IPS-NIHi11 (cell line): Measurements from ENCODE around the gene MTA1.

Source experiments
- DNase-seq: peaks from one replicate; pipeline ENCODE4 v3.0.0; 2012; ENCODE audit warnings: mixed read lengths, low spot score

Gene MTA1

DNA sequence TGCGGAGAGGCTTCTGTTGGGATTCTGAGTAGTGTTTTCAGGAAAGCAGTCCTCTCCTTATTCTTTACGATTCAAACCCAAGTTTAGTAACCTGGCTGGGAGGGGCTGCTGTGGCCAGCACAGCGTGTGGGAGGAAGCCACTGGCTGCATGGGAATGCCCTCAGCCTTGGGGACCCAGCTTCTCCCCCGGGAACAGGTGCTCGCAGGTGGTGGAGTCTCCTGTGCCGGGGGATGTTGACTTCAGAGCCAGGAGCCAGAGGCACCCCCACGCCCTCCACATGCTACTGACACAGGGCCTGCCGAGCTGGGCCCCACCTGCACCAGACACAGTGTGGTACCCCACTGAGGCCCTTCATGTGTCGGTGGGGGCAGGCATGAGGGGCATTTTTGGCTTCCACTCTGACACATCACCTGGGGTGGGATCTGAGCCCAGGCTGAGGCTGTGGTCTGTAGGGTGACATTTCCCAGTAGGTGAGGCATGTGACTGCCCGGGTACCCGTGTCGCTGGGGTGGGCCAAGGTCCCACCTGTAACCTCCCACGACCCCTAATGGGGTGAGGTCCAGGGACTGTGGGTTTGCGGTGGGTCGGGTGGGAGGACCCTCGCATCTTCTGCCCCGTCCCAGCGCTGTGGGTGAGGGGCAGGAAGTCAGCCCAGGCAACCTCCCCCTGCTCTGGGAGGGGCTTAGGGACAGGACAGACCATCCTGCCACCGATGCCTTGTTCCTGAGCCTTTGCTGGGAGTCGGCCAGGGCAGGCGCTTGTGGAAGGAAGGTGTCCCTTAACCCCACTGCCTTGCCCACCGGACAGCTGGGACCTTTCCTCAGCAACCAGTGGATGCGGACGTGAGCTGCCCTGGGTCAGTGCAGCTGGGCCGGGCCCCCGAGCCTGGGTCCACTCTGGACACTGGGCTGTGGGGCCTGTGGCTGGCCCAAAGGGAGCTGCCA, 26.5 kb downstream of the MTA1 start:
- no peak for DNase-seq

DNA sequence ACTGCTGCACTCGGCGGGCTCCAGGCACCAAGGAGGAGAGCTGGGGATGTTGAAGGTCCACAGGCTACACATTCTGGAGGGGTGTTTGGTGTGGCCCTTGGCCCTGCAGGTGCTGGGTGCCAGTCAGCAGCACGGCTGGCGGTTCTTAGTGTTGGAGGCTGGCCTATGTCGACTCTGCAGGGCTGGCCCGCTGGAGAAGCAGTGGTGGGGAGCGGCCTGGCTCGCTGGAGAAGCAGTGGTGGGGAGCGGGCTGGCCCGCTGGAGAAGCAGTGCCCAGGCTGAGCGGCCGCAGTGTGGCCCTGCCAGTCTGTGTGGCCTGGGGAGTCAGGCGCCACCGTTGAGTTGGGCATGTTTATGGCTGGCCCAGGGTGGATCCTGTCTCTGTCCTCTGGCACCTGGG, 27.3 kb downstream of the MTA1 start:
- no peak for DNase-seq

DNA sequence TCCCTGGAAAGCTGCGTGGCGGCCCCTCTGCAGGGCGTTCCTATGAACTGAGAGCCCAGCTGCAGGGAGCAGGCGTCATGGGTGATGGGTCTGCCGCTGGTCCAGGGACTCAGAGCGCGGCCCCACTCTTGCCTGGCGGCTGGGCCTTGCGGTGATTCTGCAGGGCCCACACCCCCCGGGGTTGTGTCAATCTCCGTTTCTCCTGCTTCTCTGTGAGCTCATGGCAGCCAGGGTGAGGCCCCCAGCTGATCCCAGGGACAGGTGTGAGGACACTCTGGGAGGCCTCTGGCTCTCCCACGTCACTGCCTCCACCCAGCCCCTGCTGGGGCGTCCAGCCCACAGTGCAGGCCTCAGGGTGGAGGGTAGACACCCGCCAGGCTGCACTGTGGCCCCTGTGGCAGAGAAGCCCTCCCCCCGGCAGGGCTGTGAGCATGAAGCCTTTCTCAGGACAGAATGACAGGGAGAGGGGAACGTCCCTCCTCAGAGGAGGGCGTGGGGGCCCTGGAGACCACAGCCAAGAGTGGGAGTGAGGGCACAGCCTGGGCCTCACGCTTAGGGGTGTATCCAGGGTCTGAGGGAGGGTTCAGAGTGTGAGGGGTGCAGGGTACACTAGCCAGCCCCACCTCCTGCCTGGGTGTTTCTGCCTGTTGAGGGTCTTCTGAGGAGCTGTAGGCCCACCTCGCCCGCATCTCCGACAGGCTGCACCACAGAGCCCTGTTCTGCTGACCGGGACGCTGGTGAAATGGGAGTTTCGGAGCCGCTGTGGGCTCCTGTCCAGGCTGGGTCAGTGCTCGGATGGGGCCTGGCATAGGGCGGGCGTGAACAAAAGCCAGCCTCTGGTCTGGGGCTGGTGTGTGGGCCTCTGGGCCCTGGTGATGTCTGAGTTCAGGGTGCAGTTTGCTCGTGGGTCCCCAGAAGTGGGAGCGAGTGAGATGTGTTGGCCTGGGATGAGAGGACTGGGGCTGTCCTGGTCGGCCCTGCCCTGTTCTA, 28.3 kb downstream of the MTA1 start:
- no peak for DNase-seq

DNA sequence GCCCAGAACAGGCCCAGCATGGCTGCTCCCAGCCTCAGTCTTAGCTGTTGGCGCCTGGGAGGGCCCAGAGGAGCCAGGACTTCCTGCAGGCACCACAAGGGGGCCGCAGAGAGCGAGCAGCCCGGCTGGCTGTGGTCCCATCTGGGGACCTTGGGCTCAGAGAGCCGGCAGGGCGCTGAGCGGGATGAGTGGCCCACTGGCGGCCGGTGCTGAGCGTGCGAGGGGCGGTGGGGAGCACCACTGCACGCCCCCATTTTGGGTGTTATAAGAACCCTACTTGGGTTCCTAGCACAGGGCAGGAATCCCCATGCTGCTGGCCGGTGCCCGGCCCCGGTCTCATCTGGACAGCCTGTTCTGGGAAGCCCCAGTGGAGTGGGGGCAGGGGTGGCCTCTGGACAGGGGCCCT, 29.1 kb downstream of the MTA1 start:
- peak; percentile 96 for DNase-seq

DNA sequence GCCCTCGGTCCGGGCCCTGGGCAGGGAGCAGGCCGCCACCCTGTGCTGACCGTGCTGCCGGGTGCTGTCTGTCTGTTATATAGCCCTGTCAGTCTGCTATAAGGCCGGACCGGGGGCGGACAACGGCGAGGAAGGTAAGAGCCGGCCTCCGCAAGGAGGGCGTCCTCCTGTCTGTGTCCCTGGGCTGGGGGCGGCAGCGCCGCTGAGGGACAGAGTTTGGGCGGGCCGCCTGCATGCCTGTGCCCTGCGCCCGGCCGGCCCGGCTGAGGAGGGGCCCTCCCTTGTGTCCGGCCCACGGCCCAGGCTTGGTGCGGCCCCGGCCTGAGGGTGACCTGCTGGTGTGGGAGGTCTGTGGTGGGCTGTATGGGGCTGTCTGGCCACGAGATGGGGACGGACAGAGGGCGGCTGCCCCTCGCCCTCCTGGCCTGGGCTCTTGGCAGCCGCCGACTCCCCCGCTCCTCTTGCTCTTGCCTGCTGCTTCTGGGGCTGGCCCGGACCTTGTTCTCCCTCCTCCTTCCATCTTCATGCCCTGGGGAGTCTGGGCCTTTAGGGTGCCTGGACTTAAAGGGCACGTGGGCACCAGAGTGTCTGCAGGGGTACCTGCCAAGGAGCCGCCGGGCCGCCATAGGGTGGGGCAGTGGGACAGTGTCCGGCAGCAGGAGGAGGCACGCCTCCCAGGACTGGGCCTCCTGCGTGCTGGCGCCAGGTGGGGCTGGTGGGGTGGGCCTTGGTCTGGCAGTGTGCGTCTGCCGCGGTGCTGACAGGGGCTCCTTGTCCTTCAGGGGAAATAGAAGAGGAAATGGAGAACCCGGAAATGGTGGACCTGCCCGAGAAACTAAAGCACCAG, 29.9 kb downstream of the MTA1 start:
- no peak for DNase-seq

DNA sequence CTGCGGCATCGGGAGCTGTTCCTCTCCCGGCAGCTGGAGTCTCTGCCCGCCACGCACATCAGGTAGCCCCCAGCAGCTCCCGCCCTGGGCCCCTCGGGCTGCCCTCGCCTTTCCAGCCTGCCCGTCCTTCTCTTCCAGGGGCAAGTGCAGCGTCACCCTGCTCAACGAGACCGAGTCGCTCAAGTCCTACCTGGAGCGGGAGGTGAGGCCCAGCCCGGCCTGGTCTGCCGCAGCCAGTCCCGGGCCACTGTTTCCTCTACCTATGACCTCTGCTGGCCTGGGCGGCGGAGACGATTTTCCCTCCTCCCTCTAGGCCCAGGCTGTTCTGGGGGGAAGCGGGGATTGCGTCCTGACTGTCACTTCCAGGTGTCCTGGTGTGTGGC, 30.5 kb downstream of the MTA1 start:
- no peak for DNase-seq

DNA sequence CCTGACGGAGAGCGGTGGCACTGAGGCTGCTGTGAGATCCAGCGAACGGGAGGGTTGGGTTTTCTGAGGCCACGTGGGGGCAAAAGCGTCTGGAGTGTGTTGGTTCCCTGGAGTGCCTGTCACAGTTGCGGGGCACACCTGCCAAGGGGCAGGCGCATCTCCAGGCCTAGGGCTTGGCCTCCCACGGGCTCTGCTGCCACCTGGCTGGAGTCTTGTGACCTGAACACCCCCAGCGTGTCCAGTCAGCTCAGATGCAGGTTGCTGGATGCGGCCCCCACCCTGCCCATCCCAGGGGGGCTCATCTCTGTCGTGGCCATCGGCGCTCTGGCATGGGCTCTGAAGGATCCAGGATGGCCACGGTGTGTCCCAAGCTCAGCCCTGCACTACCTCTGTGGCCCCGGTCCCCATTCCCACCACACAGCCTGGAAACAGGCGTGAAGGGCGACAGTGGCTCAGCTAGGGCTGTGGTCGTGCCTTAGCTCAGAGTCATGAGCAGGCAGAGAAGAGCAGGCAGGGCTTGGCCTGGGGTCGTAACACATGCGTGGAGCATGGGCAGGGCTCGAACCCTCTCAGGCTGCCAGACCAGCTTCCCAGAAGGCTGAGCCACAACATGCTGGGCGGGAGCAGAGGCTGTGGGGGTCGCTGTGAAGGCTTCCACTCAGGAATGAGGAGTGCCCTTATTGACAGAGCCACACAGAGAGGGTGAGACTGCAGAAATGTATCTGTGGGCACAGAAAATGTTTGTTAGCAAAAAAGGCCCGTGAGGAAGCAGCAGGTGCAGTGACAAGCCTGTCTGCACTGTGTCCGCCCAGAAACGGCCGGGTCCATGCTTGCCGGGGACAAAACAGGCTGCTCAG, 31.5 kb downstream of the MTA1 start:
- no peak for DNase-seq

DNA sequence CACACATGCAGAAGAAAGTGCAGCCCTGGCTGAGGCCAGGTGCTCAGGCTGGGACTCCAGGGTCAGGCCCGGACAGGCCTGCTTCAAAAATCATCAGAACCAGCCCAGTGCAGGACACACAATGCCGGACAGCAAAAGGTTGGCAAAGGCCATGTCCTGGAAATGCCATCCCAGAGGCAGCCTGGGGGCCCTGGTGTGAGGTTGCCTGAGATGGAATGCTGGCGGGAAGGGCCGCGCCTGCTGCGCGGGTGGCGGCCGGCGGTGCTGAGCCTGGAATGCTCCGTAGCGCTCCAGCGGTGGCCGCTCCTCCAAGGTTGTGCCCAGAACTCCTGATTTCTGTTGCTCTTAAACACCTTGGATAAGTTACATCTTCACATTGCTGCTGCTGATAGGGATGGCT, 33.3 kb downstream of the MTA1 start:
- DNase-seq, result no peak

DNA sequence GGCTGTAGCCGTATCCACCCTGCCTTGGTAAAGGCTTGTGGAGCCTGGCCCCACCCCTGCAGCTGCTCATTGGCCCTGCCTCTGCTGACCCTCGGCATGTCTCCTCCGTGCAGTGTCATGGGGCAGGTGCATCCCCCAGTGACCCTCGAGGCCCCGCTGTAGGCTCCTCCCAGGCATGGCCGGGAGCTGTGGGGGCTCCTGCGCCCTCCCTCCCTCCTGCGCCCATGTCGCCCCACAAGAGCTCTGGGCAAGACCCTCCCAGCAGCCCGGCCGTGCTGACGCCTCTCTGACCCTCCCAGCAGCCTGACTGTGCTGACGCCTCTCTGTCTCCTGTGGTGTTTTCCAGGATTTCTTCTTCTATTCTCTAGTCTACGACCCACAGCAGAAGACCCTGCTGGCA, 34.2 kb downstream of the MTA1 start:
- DNase-seq, result no peak

DNA sequence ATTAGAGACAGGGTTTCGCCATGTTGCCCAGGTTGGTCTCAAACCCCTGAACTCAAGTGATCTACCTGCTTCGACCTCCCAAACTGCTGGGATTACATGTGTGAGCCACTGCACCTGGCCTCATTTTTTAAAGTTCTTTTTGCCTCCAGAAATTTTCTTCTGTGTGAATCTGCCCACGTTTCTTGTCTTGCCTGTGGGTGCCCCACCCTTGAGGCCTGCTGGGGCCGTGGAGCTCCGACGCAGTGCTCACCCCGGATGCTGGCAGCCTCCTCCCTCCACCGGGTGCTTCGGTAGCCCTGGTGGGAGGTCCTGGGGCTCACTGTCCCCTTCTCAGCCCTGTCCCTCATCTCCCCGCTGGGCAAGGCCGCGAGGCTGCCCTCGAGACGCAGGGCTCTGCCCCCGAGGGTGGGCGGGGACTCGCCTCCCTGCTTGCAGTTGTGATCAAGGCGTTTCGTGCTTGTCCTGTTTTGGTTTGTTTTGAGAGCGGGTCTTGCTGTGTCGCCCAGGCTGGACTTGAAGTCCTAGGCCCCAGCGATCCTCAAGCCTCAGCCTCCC, 35.5 kb downstream of the MTA1 start:
- no peak for DNase-seq

DNA sequence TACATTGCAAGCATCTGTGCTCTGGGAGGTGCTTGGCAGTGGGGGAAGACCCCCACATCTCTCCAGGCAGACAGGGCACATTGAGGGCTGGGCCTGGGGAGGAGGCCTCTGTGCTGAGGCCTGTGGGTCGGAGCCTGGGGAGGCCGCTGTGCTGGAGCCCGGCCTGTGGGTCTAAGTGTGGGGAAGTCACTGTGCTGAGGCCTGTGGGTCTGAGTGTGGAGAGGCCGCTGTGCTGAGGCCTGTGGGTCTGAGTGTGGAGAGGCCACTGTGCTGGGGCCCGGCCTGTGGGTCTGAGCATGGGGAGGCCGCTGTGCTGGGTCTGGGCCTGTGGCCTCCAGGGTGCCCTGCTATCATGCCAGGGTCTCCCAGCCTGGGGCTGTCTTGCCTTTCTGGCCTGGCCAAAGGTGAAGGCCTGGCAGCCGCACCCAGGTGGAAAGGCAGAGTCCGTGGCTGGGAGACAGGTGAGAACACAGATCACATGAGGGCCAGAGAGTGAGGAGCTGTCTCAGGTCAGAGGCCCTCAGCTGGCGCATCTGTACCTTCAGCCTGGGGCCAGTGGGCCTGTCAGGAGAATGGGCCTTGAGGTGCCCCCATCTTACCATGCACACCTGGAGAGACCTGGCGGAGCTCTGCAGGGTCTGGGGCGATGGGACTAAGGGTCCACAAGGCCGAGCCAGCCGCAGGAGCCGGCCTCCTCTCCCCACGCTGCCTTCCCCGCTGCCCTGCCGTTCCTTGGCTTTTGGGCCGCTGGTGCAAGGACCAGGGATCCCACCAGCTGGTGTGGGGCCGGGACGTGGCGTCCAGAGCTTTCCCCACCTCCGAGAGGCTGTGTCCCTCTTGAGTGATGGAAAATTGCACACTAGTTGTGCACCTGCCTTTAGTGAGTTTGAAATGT, 36.4 kb downstream of the MTA1 start:
- DNase-seq, result no peak

DNA sequence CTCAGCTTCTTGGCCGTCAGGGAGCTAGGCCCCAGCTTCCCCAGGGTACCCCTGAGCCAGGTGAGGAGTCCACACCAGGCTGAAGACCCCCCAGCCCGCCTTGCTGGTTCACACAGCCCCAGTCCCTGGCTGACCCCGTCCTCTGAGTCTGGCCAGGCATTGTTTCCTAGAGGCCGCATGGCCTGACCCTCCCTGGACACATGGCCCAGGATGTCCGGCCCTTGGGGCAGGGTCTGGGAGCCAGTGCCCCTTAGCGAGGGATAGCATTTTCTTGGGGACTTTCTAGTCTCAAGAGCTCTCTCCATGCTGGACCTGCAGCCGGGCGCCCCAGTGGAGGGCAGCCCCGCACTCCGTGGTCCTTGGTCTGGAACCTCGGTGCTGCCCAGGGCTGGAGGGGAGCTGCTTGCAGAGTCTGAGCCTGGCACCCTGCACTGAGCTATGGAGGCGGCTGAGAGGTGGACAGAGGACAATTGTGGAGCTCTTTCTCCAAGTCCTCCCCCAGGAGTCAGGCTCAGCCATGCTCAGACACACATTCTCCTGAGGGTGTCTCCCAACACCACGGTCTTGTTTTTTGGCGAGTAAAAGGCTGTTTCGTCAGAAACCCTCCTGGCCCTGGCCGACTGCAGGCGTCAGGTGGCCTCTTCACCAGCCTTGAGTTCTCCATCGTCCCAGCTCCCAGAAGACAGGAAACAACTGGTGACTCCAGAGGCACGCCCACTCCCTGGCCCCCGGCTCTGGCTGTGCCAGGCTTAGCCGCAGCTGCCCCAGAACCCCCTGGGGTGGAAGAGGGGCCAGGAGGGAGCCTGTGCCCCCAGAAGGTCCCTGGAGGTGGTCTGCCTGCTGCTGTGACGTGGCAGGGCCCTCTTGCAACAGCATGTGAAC, 37.4 kb downstream of the MTA1 start:
- DNase-seq, result no peak

DNA sequence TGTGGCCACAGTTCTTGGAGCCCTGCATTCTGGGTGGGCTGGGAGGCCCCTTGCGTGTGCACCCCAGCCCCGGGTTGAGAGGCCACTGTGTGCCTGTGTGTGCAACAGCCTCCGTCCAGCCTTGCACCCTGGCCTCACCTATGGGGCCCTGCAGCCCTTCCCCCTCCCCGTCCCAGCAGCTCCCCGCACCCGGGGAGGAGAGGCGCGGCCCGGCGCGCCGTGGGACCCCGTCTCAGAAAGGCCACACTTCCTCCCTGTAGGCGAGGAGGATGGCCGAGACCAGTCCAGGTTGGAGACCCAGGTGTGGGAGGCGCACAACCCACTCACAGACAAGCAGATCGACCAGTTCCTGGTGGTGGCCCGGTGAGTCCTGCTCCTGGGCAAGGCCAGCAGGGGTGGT, 38.4 kb downstream of the MTA1 start:
- DNase-seq, result no peak

DNA sequence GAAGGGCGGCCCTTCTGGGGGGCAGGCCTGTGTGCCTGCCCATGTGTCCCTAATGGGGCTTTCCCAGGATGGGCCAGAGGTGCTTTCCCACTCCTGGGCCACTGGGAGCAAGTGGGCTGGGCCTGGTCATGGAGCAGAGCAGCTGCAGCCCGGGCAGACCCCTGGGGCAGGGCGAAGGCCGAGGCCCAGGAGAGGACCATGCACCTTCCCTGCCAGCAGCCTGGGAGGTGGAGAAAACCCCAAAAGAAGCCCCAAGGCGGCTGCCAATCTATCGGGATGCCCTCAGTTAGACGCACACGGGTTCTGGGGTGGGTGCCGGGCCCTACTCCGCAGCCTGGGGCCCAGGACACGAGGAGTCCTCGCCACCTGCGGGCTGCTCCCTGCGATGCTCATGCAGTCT, 38.9 kb downstream of the MTA1 start:
- DNase-seq, result no peak

DNA sequence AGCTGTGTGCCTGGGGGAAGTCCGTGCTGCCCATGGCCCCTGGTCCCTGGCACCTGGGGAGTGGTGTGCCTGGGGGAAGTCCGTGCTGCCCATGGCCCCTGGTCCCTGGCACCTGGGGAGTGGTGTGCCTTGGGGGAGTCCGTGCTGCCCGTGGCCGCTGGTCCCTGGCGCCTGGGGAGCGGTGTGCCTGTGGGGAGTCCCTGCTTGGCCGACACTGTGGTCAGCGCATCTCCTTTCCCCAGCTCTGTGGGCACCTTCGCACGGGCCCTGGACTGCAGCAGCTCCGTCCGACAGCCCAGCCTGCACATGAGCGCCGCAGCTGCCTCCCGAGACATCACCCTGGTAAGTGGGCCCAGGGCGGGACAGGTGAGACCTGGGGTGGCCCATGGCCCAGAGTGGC, 40.5 kb downstream of the MTA1 start:
- DNase-seq, result no peak

DNA sequence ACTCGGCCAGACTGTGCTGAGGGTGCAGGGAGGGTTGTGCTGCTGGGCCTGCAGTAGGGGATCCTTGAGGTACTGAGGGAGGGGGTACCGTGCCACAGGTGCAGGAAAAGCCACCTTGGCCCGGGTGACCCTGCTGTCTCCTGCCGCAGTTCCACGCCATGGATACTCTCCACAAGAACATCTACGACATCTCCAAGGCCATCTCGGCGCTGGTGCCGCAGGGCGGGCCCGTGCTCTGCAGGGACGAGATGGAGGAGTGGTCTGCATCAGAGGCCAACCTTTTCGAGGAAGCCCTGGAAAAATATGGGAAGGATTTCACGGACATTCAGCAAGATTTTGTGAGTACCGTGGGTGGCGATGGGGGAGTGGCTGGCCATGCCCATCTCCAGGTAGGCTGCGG, 41.0 kb downstream of the MTA1 start:
- DNase-seq, result no peak

DNA sequence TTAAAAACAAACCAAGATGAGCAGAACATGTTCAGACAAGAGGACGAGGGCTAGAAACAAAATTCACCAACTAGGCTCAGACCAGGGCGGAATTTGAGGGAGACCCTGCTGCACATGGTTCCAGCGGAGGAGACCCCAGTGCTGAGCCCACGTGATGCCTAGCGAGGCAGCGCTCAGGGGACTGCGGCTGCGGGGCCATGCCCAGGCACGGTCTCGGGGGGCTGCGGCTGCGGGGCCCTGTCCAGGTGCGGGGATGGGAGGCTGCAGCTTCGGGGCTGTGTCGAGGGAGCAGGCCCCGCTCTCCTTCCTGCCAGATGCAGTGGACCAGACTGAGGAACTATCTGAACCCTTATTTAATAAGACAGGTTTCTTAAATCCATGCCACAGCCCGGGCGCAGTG, 42.3 kb downstream of the MTA1 start:
- no peak for DNase-seq

DNA sequence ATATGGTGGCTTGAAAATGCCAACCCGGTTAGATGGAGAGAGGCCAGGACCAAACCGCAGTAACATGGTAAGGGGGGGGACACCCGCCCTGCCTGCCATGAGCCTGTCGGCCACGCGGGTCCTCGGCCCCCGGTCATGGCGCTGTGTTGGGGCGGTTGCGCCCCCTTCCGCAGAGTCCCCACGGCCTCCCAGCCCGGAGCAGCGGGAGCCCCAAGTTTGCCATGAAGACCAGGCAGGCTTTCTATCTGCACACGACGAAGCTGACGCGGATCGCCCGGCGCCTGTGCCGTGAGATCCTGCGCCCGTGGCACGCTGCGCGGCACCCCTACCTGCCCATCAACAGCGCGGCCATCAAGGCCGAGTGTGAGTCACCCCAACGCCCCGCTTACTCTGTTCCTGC, 44.9 kb downstream of the MTA1 start:
- no peak for DNase-seq
